A549 (cell line): ENCODE results near the gene ABCC1.

Experiments used
- RFX5 ChIP-seq: fragments of 450-650 bp; IDR thresholded peaks from 2 replicates; pipeline ENCODE4 v1.7.1; 2014; ENCODE audit warnings: antibody characterized with exemption, mild to moderate bottlenecking, moderate library complexity
- TF ChIP-seq, protein P1 (sequence below): fragments of 450-650 bp; IDR thresholded peaks from 2 replicates; pipeline ENCODE4 v1.6.1; 2014; ENCODE audit warnings: antibody characterized with exemption

DNA sequence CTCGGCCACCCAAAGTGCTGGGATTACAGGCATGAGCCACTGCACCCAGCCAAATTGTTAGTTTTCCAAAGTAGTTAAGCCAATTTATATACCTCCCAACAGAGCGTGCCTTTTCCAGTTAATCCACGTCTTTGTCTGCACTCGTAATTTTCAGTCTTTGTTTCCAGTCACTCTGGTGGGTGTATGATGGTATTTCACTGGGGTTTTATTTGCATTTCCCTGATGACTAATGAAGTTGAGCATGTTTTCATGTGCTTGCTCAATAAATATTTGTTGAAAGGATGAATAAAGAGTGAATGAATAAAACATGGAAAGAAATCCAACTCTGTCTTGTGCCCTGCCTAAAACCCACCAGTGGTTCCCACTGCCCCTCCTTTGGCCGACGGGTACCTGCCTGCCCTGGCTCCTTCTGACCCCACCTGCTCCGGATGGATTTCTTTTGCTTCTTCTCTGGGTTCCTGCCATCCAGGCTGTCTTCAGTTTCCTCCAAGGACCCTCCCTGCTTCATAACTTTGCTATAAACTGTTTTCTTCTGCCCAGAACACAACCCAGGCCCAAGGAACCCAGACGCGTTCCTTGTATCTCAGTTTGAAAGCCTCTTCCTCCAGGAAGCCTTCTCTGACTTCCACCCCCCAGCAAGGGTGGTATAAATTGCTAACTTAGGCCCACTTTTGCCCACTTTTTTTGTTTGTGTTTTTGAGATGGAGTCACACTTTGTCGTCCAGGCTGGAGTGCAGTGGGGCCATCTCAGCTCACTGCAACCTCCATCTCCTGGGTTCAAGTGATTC, 3.0 kb upstream of the ABCC1 start:
- TF ChIP-seq RFX5 = no peak
- TF ChIP-seq, protein P1, sequence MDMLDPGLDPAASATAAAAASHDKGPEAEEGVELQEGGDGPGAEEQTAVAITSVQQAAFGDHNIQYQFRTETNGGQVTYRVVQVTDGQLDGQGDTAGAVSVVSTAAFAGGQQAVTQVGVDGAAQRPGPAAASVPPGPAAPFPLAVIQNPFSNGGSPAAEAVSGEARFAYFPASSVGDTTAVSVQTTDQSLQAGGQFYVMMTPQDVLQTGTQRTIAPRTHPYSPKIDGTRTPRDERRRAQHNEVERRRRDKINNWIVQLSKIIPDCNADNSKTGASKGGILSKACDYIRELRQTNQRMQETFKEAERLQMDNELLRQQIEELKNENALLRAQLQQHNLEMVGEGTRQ = no peak
